H1 (cell line): ENCODE measurements around the gene TUBA3D. TPM values are rescaled to one million over a fixed set of nuclear protein-coding genes. Genes with fewer than 3 reads are reported as not detected.
"Not testable (repeated sequence)": the region's sequence is repeated elsewhere in the genome, so short reads cannot be mapped to it uniquely, and the experiment has no call there.

Experiments used
- CTCF ChIA-PET: fragments of 300-600 bp; sonication (Branson Sonifier 250); formaldehyde crosslinking; loops from one replicate; lab custom pipeline; 2021; ENCODE audit not compliant: partially characterized antibody; lab: Charles Lee
- POLR2A ChIA-PET: fragments of 300-600 bp; sonication (Branson Sonifier 250); formaldehyde crosslinking; loops from one replicate; lab custom pipeline; 2021; ENCODE audit warnings: inconsistent platforms; ENCODE audit not compliant: partially characterized antibody; lab: Charles Lee
- DNase-seq, 2 experiments: peaks; one replicate each; pipeline versions ENCODE4 v3.0.0 to v3.0.0-alpha.2; 2010 to 2022; ENCODE audit warnings: low spot score in 2 of 2, low read depth in 1 of 2, mixed read lengths in 1 of 2
- FAIRE-seq: peaks from 2 replicates; lab custom pipeline; 2011; peaks lifted over from hg19 to GRCh38; lab: Jason Lieb, UNC
- H2AFZ ChIP-seq: 2 replicates; pipeline ENCODE4 v1.8.1; 2012; ENCODE audit warnings: low read length, inconsistent platforms
- H2AK5ac ChIP-seq: 2 replicates; pipeline ENCODE4 v1.6.1; 2013; ENCODE audit warnings: low read depth, low read length
- H2BK120ac ChIP-seq: replicated peaks from 2 replicates; pipeline ENCODE3; 2013; ENCODE audit warnings: low read depth, low read length, inconsistent platforms
- H2BK12ac ChIP-seq: 2 replicates; pipeline ENCODE4 v1.6.1; 2013; ENCODE audit warnings: low read depth, low read length
- H2BK15ac ChIP-seq: 2 replicates; pipeline ENCODE4 v1.6.1; 2013; ENCODE audit warnings: low read length
- H2BK20ac ChIP-seq: 2 replicates; pipeline ENCODE4 v1.6.1; 2013; ENCODE audit warnings: low read length
- H2BK5ac ChIP-seq: 2 replicates; pipeline ENCODE4 v1.6.1; 2013; ENCODE audit warnings: low read depth, low read length
- H3K14ac ChIP-seq: 2 replicates; pipeline ENCODE4 v1.6.1; 2013; ENCODE audit warnings: inconsistent platforms; ENCODE audit not compliant: insufficient read length
- H3K18ac ChIP-seq: 2 replicates; pipeline ENCODE4 v1.6.1; 2013; ENCODE audit warnings: low read length; ENCODE audit errors: extremely low read depth
- H3K23ac ChIP-seq: 2 replicates; pipeline ENCODE4 v1.6.1; 2013; ENCODE audit warnings: inconsistent platforms; ENCODE audit not compliant: insufficient read length
- H3K23me2 ChIP-seq: 2 replicates; pipeline ENCODE4 v1.6.1; 2013; ENCODE audit warnings: low read depth, low read length
- H3K27ac ChIP-seq: 2 replicates; pipeline ENCODE4 v1.6.1; 2011; ENCODE audit warnings: low read depth, low read length, inconsistent platforms
- H3K27me3 ChIP-seq, 4 experiments: replicated peaks in 1 of 4; 1 replicate in 1 of 4; 2 replicates in 3 of 4; pipeline versions ENCODE4 v1.6.1 to v1.8.1; 2011 to 2013; ENCODE audit warnings: low read length in 3 of 4, mild to moderate bottlenecking in 3 of 4, inconsistent platforms in 2 of 4, mixed read lengths in 2 of 4, moderate library complexity in 1 of 4; ENCODE audit not compliant: control insufficient read depth in 3 of 4, insufficient read depth in 3 of 4; ENCODE audit errors: extremely low read depth in 1 of 4
- H3K36me3 ChIP-seq, 4 experiments: 2 replicates each; pipeline versions ENCODE4 v1.6.1 to v1.8.1; 2011 to 2013; ENCODE audit warnings: mild to moderate bottlenecking in 4 of 4, low read length in 3 of 4, moderate library complexity in 2 of 4, control low read depth in 1 of 4, inconsistent platforms in 1 of 4; ENCODE audit not compliant: insufficient read depth in 4 of 4, control insufficient read depth in 2 of 4
- H3K4ac ChIP-seq: replicated peaks from 2 replicates; pipeline ENCODE3; 2013; ENCODE audit warnings: low read length, low read depth, mixed read lengths, inconsistent platforms; ENCODE audit not compliant: insufficient read length
- H3K4me1 ChIP-seq, 4 experiments: replicated peaks in 1 of 4; 1 replicate in 1 of 4; 2 replicates in 3 of 4; pipeline versions ENCODE4 v1.6.1 to v1.8.1; 2011 to 2013; ENCODE audit warnings: low read length in 3 of 4, inconsistent platforms in 2 of 4, mixed read lengths in 1 of 4; ENCODE audit not compliant: insufficient read depth in 4 of 4, control insufficient read depth in 3 of 4
- H3K4me2 ChIP-seq, 2 experiments: 2 replicates each; pipeline versions ENCODE4 v1.6.1 to v1.8.1; 2011 to 2013; ENCODE audit warnings: low read depth in 2 of 2, low read length in 2 of 2, control low read depth in 1 of 2, inconsistent platforms in 1 of 2, mild to moderate bottlenecking in 1 of 2; ENCODE audit not compliant: insufficient read depth in 1 of 2
- H3K4me3 ChIP-seq, 4 experiments: fragments of 200-600, 300-600 bp in 1 of 4; sonication (generic), shearing (Covaris generic), sonication (Bioruptor Twin) in 1 of 4; 2 replicates each; pipeline versions ENCODE4 v1.5.1 to v1.8.1; 2011 to 2016; ENCODE audit warnings: low read length in 4 of 4, low read depth in 3 of 4, control low read depth in 2 of 4, inconsistent platforms in 2 of 4, mild to moderate bottlenecking in 2 of 4, mixed read lengths in 1 of 4, moderate library complexity in 1 of 4; ENCODE audit not compliant: insufficient read depth in 2 of 4; ENCODE audit errors: extremely low read depth in 1 of 4
- H3K56ac ChIP-seq: replicated peaks from 2 replicates; pipeline ENCODE3; 2013; ENCODE audit warnings: low read depth, mild to moderate bottlenecking, mixed read lengths, low read length, inconsistent platforms; ENCODE audit not compliant: insufficient read length
- H3K79me1 ChIP-seq: 2 replicates; pipeline ENCODE4 v1.6.1; 2013; ENCODE audit warnings: low read depth, low read length, control low read depth
- H3K79me2 ChIP-seq, 2 experiments: 2 replicates each; pipeline versions ENCODE4 v1.6.1 to v1.8.1; 2012 to 2013; ENCODE audit warnings: low read length in 2 of 2, mild to moderate bottlenecking in 2 of 2, inconsistent platforms in 1 of 2; ENCODE audit not compliant: insufficient read depth in 2 of 2, control insufficient read depth in 1 of 2
- H3K9ac ChIP-seq, 4 experiments: replicated peaks in 1 of 4; 1 replicate in 1 of 4; 2 replicates in 3 of 4; pipeline versions ENCODE4 v1.6.1 to v1.8.1; 2011 to 2013; ENCODE audit warnings: low read depth in 3 of 4, low read length in 3 of 4, control low read depth in 2 of 4, mild to moderate bottlenecking in 2 of 4, moderate library complexity in 2 of 4, inconsistent platforms in 1 of 4; ENCODE audit errors: extremely low read depth in 1 of 4
- H3K9me3 ChIP-seq, 2 experiments: 2 replicates each; pipeline versions ENCODE4 v1.6.1 to v1.8.1; 2012 to 2013; ENCODE audit warnings: mild to moderate bottlenecking in 2 of 2, moderate library complexity in 2 of 2, control low read depth in 1 of 2, inconsistent platforms in 1 of 2, low read depth in 1 of 2, low read length in 1 of 2, mixed read lengths in 1 of 2; ENCODE audit not compliant: insufficient read depth in 2 of 2
- H4K20me1 ChIP-seq, 2 experiments: replicated peaks in 1 of 2; 2 replicates each; pipeline versions ENCODE3 to v1.8.1; 2011 to 2013; ENCODE audit warnings: inconsistent platforms in 2 of 2, low read length in 2 of 2, mild to moderate bottlenecking in 1 of 2; ENCODE audit not compliant: insufficient read depth in 2 of 2, control insufficient read depth in 1 of 2
- H4K5ac ChIP-seq: 2 replicates; pipeline ENCODE4 v1.6.1; 2013; ENCODE audit warnings: low read length, low read depth, mixed read lengths, inconsistent platforms; ENCODE audit not compliant: insufficient read length
- H4K8ac ChIP-seq: 2 replicates; pipeline ENCODE4 v1.8.0; 2013; ENCODE audit warnings: mild to moderate bottlenecking, moderate library complexity, low read length, inconsistent platforms; ENCODE audit not compliant: insufficient read depth; ENCODE audit errors: extremely low read depth
- H4K91ac ChIP-seq: replicated peaks from 2 replicates; pipeline ENCODE3; 2013; ENCODE audit warnings: low read length, mixed read lengths, inconsistent platforms; ENCODE audit not compliant: insufficient read length
- ASH2L ChIP-seq: fragments of 200-600, 300-600 bp; sonication (generic); IDR thresholded peaks from one replicate; pipeline ENCODE4 v1.7.1; 2017; ENCODE audit warnings: low read length
- BCL11A ChIP-seq, 2 experiments: IDR thresholded peaks; one replicate each; pipeline ENCODE4 v1.6.1; 2011; ENCODE audit warnings: low read depth in 2 of 2, low read length in 2 of 2, mild to moderate bottlenecking in 2 of 2
- EGR1 ChIP-seq: IDR thresholded peaks from 2 replicates; pipeline ENCODE4 v1.6.1; 2011; ENCODE audit warnings: low read depth, low read length, borderline replicate concordance
- PHF8 ChIP-seq: fragments of 200-600 bp; sonication (generic); conservative IDR thresholded peaks from 2 replicates; pipeline ENCODE4 v1.7.1; 2012; ENCODE audit warnings: low read depth, mild to moderate bottlenecking, inconsistent platforms, low read length, moderate library complexity
- POU5F1 ChIP-seq: IDR thresholded peaks from 2 replicates; pipeline ENCODE4 v1.6.1; 2011; ENCODE audit warnings: low read depth, mild to moderate bottlenecking, low read length, moderate library complexity
- RFX5 ChIP-seq: IDR thresholded peaks from 2 replicates; pipeline ENCODE4 v1.6.1; 2011; ENCODE audit warnings: low read depth, low read length, improper control_type of control experiment, borderline replicate concordance
- SAP30 ChIP-seq: fragments of 300-600 bp; sonication (generic); IDR thresholded peaks from 2 replicates; pipeline ENCODE4 v1.7.1; 2012; ENCODE audit warnings: low read length, moderate library complexity, mild to moderate bottlenecking, inconsistent platforms; ENCODE audit not compliant: insufficient read depth, insufficient replicate concordance
- SIRT6 ChIP-seq: IDR thresholded peaks from one replicate; pipeline ENCODE4 v1.7.1; 2012; ENCODE audit warnings: low read length, inconsistent platforms
- TAF7 ChIP-seq: optimal IDR thresholded peaks from 2 replicates; pipeline ENCODE3; 2011; ENCODE audit warnings: low read depth, mild to moderate bottlenecking, inconsistent platforms, low read length, moderate library complexity, borderline replicate concordance
- WGBS, 2 experiments: shearing (Covaris generic) in 1 of 2; methylation state at CpG; one replicate each; pipeline versions ENCODE4 v1.1.6 to v1.1.7; 2013 to 2015; ENCODE audit warnings: low lambda C conversion rate in 2 of 2, mixed read lengths in 2 of 2, inconsistent platforms in 1 of 2, low coverage in 1 of 2, missing lambda C conversion rate in 1 of 2; ENCODE audit not compliant: insufficient replicate concordance in 2 of 2, insufficient coverage in 1 of 2, insufficient read length in 1 of 2; ENCODE audit errors: extremely low coverage in 1 of 2, missing lambda C conversion rate in 1 of 2; 5-methylcytosine and 5-hydroxymethylcytosine counted together
- polyA plus RNA-seq, 7 experiments: library from polyadenylated mRNA; depleted of rRNA in 3 of 7; stranded (reverse) in 5 of 7; unstranded in 2 of 7; fragments of >200 nt in 5 of 7; fragments of 200-250 nt in 2 of 7; gene quantifications; 1 replicate in 5 of 7; 2 replicates in 1 of 7; 4 replicates in 1 of 7; pipeline versions ENCODE4 v1.2.1 to v1.2.3, GENCODE V29; 2011 to 2013; ENCODE audit warnings: missing spikeins in 2 of 7, mixed read lengths in 2 of 7
- total RNA-seq: library from RNA; stranded (reverse); fragmentation: NEBNext Ultra II Directional; extraction: Animal tissue kit (Norgen Biotek cat#: 25700); gene quantifications from 2 replicates; pipeline ENCODE4 v1.2.1, GENCODE V29; 2021
- TF ChIP-seq, protein P1 (sequence below): IDR thresholded peaks from 2 replicates; pipeline ENCODE4 v1.6.1; 2011; ENCODE audit warnings: low read length, improper control_type of control experiment

TUBA3D gene
- total and polyA plus RNA-seq, 2 of the 8 experiments (the other 6 are each of a cell fraction or from before 2014, with no cell fraction given), result 0.15 TPM; not detected in 1

DNA sequence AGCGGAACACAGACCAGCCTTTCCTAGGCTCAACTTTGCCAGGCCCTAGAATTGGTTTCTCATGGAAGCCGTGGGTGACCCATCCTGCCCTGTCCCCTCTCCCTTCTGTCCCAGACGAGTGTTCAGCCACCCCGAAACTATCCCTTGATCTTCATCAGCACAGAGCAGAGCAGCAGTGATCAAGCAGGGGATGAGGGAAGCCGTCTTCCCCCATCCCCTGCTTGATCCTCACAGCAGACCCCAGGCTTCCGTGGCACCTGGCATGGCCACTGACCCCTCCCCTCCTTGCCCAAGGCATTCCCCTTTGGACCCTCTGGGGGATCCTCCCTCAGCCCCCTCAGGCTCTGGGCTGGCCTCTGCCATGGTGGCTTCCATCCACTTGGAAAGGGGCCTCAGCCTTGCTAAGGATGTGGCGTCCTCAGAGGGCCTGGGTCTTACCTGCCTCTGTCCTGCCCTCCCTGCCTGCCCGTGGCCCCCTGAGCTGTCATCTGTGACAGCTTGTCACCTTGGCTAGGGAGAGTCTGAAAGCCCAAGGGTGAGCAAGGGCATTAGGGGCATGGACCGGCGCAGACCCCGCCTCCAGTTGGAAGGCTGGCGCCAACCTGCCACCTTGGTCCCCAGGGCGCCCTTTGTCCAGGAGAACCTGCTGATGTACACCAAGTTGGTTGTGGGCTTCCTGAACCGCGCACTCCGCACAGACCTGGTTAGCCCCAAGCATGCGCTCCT lies 41.4 kb downstream of the TUBA3D start (continued):
- no peak for TF ChIP-seq EGR1
- no peak for TF ChIP-seq POU5F1
- no peak for TF ChIP-seq BCL11A (IDR thresholded peaks at IDR 0.05; ENCODE audit: low read depth in 2 of 2, low read length in 2 of 2)
- no peak for TF ChIP-seq SAP30
- no peak for TF ChIP-seq TAF7
- TF ChIP-seq, protein P1, sequence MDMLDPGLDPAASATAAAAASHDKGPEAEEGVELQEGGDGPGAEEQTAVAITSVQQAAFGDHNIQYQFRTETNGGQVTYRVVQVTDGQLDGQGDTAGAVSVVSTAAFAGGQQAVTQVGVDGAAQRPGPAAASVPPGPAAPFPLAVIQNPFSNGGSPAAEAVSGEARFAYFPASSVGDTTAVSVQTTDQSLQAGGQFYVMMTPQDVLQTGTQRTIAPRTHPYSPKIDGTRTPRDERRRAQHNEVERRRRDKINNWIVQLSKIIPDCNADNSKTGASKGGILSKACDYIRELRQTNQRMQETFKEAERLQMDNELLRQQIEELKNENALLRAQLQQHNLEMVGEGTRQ, result no peak
- no peak for TF ChIP-seq PHF8
- no peak for TF ChIP-seq SIRT6
- no peak for TF ChIP-seq RFX5
- no peak for TF ChIP-seq ASH2L

DNA sequence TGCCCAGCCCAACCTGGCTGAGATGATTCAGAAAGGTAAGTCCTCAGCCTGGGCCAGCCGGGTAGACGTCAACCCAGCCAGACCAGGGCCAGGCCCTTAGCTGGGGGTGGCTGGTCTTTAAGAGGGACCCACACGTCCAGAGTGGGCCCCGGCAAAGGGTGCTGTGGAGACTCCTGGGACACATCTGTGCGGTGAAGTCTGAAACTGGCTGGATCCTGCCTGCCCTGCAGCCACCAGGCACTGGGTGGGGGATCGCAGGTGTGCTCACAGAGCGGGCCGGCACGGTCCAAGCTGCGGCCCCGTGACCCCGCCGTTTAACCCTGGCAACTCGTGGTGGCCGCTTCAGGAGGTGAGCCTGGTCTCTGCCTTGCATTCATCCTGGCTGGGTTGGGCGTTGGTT lies 41.9 kb downstream of the TUBA3D start:
- H3K79me2 ChIP-seq, H4K5ac ChIP-seq, H3K4me2 ChIP-seq, H3K18ac ChIP-seq, DNase-seq, H3K27ac ChIP-seq, H2BK120ac ChIP-seq, H4K91ac ChIP-seq, H3K4me3 ChIP-seq, H3K56ac ChIP-seq, H3K79me1 ChIP-seq, H3K9ac ChIP-seq, H3K14ac ChIP-seq, H3K4ac ChIP-seq, H3K23me2 ChIP-seq, H3K9me3 ChIP-seq, H3K23ac ChIP-seq, FAIRE-seq, H2AK5ac ChIP-seq, H3K27me3 ChIP-seq, H2AFZ ChIP-seq, CTCF ChIA-PET, H2BK12ac ChIP-seq, H2BK5ac ChIP-seq, POLR2A ChIA-PET, H4K8ac ChIP-seq, H4K20me1 ChIP-seq, H2BK20ac ChIP-seq, H3K4me1 ChIP-seq, H2BK15ac ChIP-seq: not testable (repeated sequence)
- peaks cover 2 to 39% (median 8%) of the 10 kb centered on the region in 4 experiments; a peak in 6 of 8 replicates for H3K36me3 ChIP-seq
- 93% methylated on average over 16 of the region's 16 CpGs; no CpG with 5 or more reads in 1 of the 2 experiments for WGBS, 2 experiments
